OCI-LY7 (cell line): Measurements from ENCODE around the gene CDC20B. TPM values are rescaled to one million over a fixed set of nuclear protein-coding genes. Genes with fewer than 3 reads are reported as not detected.
"Not testable (repeated sequence)": the region's sequence is repeated elsewhere in the genome, so short reads cannot be mapped to it uniquely, and the experiment has no call there.

Experiments used
- BruUV-seq: library from RNA; stranded (reverse); fragments of 400-500 nt; replicated peaks from 2 replicates; lab custom pipeline; 2021; lab: Mats Ljungman, UMichigan
- CTCF ChIA-PET: fragments of 300-600 bp; sonication (Branson Sonifier 250); formaldehyde crosslinking; loops from one replicate; lab custom pipeline; 2022; ENCODE audit warnings: antibody characterized with exemption; ENCODE audit not compliant: unreplicated experiment; lab: Charles Lee
- POLR2A ChIA-PET: fragments of 300-600 bp; sonication (Branson Sonifier 250); formaldehyde crosslinking; loops from one replicate; lab custom pipeline; 2022; ENCODE audit warnings: antibody characterized with exemption; lab: Charles Lee
- DNase-seq: peaks from one replicate; pipeline ENCODE4 v3.0.0-alpha.2; 2015; ENCODE audit warnings: low spot score
- H2AFZ ChIP-seq: fragments of 200-600 bp; sonication (generic), shearing (Covaris generic); 2 replicates; pipeline ENCODE4 v1.6.1; 2014; ENCODE audit warnings: mild to moderate bottlenecking, antibody characterized with exemption, low read length, moderate library complexity
- H3K27ac ChIP-seq: fragments of 200-600 bp; sonication (generic); 2 replicates; pipeline ENCODE4 v1.5.1; 2014; ENCODE audit warnings: mixed run types, low read depth, mild to moderate bottlenecking, moderate library complexity, low read length, inconsistent platforms; ENCODE audit not compliant: poor library complexity, severe bottlenecking
- H3K36me3 ChIP-seq: fragments of 200-600 bp; sonication (generic); 2 replicates; pipeline ENCODE4 v1.6.1; 2014; ENCODE audit warnings: mild to moderate bottlenecking, antibody characterized with exemption, low read length, moderate library complexity, mixed read lengths; ENCODE audit not compliant: insufficient read depth
- H3K4me1 ChIP-seq: fragments of 200-600 bp; sonication (generic); 2 replicates; pipeline ENCODE4 v1.5.1; 2014; ENCODE audit warnings: mild to moderate bottlenecking, low read length; ENCODE audit not compliant: insufficient read depth, poor library complexity, severe bottlenecking
- H3K4me2 ChIP-seq: fragments of 200-600 bp; sonication (generic); 2 replicates; pipeline ENCODE4 v1.6.1; 2014; ENCODE audit warnings: mild to moderate bottlenecking, low read length
- H3K4me3 ChIP-seq: fragments of 200-600 bp; sonication (generic); 2 replicates; pipeline ENCODE4 v1.5.1; 2014; ENCODE audit warnings: mild to moderate bottlenecking, low read depth, low read length; ENCODE audit not compliant: poor library complexity, severe bottlenecking
- H3K79me2 ChIP-seq: fragments of 200-600 bp; sonication (generic); 2 replicates; pipeline ENCODE4 v1.6.1; 2016; ENCODE audit warnings: low read depth, mild to moderate bottlenecking, low read length, moderate library complexity, mixed read lengths; ENCODE audit not compliant: insufficient read depth
- H3K9me2 ChIP-seq: fragments of 200-600 bp; sonication (generic); 2 replicates; pipeline ENCODE4 v1.6.1; 2016; ENCODE audit warnings: mild to moderate bottlenecking, low read length, mixed read lengths; ENCODE audit not compliant: insufficient read depth
- H3K9me3 ChIP-seq: fragments of 200-600 bp; sonication (generic); 2 replicates; pipeline ENCODE4 v1.6.1; 2014; ENCODE audit warnings: mild to moderate bottlenecking, mixed run types, low read length, mixed read lengths
- H4K20me1 ChIP-seq: fragments of 200-600 bp; sonication (generic); 2 replicates; pipeline ENCODE4 v1.6.1; 2014; ENCODE audit warnings: mild to moderate bottlenecking, antibody characterized with exemption, low read length, moderate library complexity, mixed read lengths; ENCODE audit not compliant: insufficient read depth
- CTCF ChIP-seq: fragments of 200-600 bp; sonication (generic); conservative IDR thresholded peaks from 2 replicates; pipeline ENCODE4 v1.5.1; 2014; ENCODE audit warnings: mild to moderate bottlenecking, antibody characterized with exemption, low read length, moderate library complexity, mixed read lengths
- EZH2phosphoT487 ChIP-seq: fragments of 200-600 bp; sonication (generic); IDR thresholded peaks from 2 replicates; pipeline ENCODE4 v1.6.1; 2018; ENCODE audit warnings: low read depth, borderline replicate concordance, mild to moderate bottlenecking, mixed run types, antibody characterized with exemption, low read length, moderate library complexity, mixed read lengths
- intact Hi-C: fragments of 100-400 bp; cut with micrococcal nuclease; formaldehyde crosslinking; loops from one replicate; pipeline ENCODE4 v1.10.0; 2022; ENCODE audit not compliant: unreplicated experiment
- total RNA-seq, 2 experiments: library from RNA; depleted of rRNA in 1 of 2; stranded (reverse); fragments of >200 nt in 1 of 2; shearing (Covaris generic) in 1 of 2; gene quantifications; 2 replicates each; pipeline ENCODE4 v1.2.3, GENCODE V29; 2014 to 2022

CDC20B gene
- total RNA-seq, 2 experiments from 2014 or later = not detected

- Histone ChIP-seq H4K20me1 (no peaks in the 10 kb centered on the region), H3K9me2 (no peaks in the 10 kb centered on the region), H2AFZ (no peak overlapping the region), H3K4me3 (no peak overlapping the region), H3K79me2 (no peaks in the 10 kb centered on the region), H3K36me3 (no peaks in the 10 kb centered on the region), H3K9me3 (no peaks in the 10 kb centered on the region), H3K4me2 (no peak overlapping the region), H3K27ac (no peak overlapping the region), H3K4me1 (no peaks in the 10 kb centered on the region)
- no peak for DNase-seq
- intact Hi-C loops = no loop called here
- TF ChIP-seq CTCF = no peak
- no peak for TF ChIP-seq EZH2phosphoT487
- no TSS peak for BruUV-seq
- ChIA-PET CTCF (no interaction called here), POLR2A (no interaction called here)
Measured at GRCh38 chr5:55113327-55113726, 59.6 kb downstream of the CDC20B start.

GRCh38 chr5:55110217-55110616 lies 62.8 kb downstream of the CDC20B start:
- no peak overlapping the region for H3K27ac ChIP-seq
- TF ChIP-seq CTCF (no peak), EZH2phosphoT487 (no peak)
- no peaks in the 10 kb centered on the region for H3K4me1 ChIP-seq
- no peaks in the 10 kb centered on the region for H3K9me3 ChIP-seq
- BruUV-seq = no TSS peak
- H4K20me1 ChIP-seq = no peaks in the 10 kb centered on the region
- H3K9me2 ChIP-seq = no peaks in the 10 kb centered on the region
- no peak overlapping the region for H2AFZ ChIP-seq
- ChIA-PET POLR2A (no interaction called here), CTCF (no interaction called here)
- H3K36me3 ChIP-seq = no peaks in the 10 kb centered on the region
- DNase-seq = no peak
- no peaks in the 10 kb centered on the region for H3K79me2 ChIP-seq
- no peak overlapping the region for H3K4me2 ChIP-seq
- no peak overlapping the region for H3K4me3 ChIP-seq
- intact Hi-C loops = no loop called here

- no peaks in the 10 kb centered on the region for H3K36me3 ChIP-seq
- H3K27ac ChIP-seq = no peak overlapping the region
- no peak for TF ChIP-seq EZH2phosphoT487
- no peak for TF ChIP-seq CTCF
- intact Hi-C loops = no loop called here
- no TSS peak for BruUV-seq
- H2AFZ ChIP-seq = no peak overlapping the region
- H3K4me1 ChIP-seq = no peaks in the 10 kb centered on the region
- H3K9me3 ChIP-seq = no peaks in the 10 kb centered on the region
- H3K4me2 ChIP-seq = no peak overlapping the region
- H3K9me2 ChIP-seq = no peaks in the 10 kb centered on the region
- H3K4me3 ChIP-seq = no peak overlapping the region
- no peaks in the 10 kb centered on the region for H3K79me2 ChIP-seq
- CTCF ChIA-PET = no interaction called here
- POLR2A ChIA-PET = interaction anchor here (0.8 kb wide), 2 partner anchors 18 to 118 kb away, joined by 3 to 4 read pairs; no protein-coding TSS in a partner anchor
- no peak for DNase-seq
- H4K20me1 ChIP-seq = no peaks in the 10 kb centered on the region
Measured at GRCh38 chr5:55108661-55109060, 64.3 kb downstream of the CDC20B start.

GRCh38 chr5:55105976-55106375 lies 67.0 kb downstream of the CDC20B start:
- intact Hi-C loops, POLR2A ChIA-PET, BruUV-seq: not testable (repeated sequence)

More at GRCh38 chr5:55105976-55106375, 67.0 kb downstream of the CDC20B start:
- H3K9me2 ChIP-seq, H3K79me2 ChIP-seq, H3K4me1 ChIP-seq, H3K4me2 ChIP-seq, H3K4me3 ChIP-seq, DNase-seq, H3K36me3 ChIP-seq, CTCF ChIA-PET, H4K20me1 ChIP-seq, H3K9me3 ChIP-seq, H2AFZ ChIP-seq, H3K27ac ChIP-seq: not testable (repeated sequence)
